ENCODE measurements around the gene CPTP. TPM values are rescaled to one million over a fixed set of nuclear protein-coding genes. Genes with fewer than 3 reads are reported as not detected.
A peak's percentile ranks its signal among the peaks of the same experiment; 100 is the strongest.

Gene CPTP
- total and polyA plus RNA-seq, 2 of the 13 experiments (the other 11 are each of a cell fraction or from before 2014, with no cell fraction given) = 5.5 to 9.3 TPM

GRCh38 chr1:1287288-1288110, 37.1 kb upstream of the CPTP start (continued):
- TF ChIP-seq ZNF770 (CRISPR knock-in tag; IDR thresholded peaks at IDR 0.05) = peak; percentile 100
- TF ChIP-seq HINFP (CRISPR knock-in tag; IDR thresholded peaks at IDR 0.05; ENCODE audit: low read depth) = peak; percentile 91
- peak; percentile 40; the same call in 1 of the 2 replicates for TF ChIP-seq THAP11 (CRISPR knock-in tag; IDR thresholded peaks at IDR 0.05)
- no peak for TF ChIP-seq MIER2 (CRISPR knock-in tag; IDR thresholded peaks at IDR 0.05)
- peak; percentile 73 for TF ChIP-seq SAP130 (CRISPR knock-in tag; IDR thresholded peaks at IDR 0.05; ENCODE audit: low read depth)
- no peak for TF ChIP-seq NAIF1 (CRISPR knock-in tag; IDR thresholded peaks at IDR 0.05; ENCODE audit: borderline replicate concordance)
- peak; percentile 41; the same call in 1 of the 2 replicates for TF ChIP-seq TBX2 (CRISPR knock-in tag; IDR thresholded peaks at IDR 0.05; ENCODE audit: borderline replicate concordance)
- peak; percentile 74 for TF ChIP-seq ZKSCAN5 (CRISPR knock-in tag; IDR thresholded peaks at IDR 0.05)
- TF ChIP-seq ASH2L (IDR thresholded peaks at IDR 0.05; ENCODE audit: insufficient read length, low read depth, low read length) = no peak
- TF ChIP-seq MYC (CRISPR knock-in tag; IDR thresholded peaks at IDR 0.05; ENCODE audit: borderline replicate concordance) = peak; percentile 60; the same call in 1 of the 2 replicates
- peak; percentile 64; the same call in 1 of the 2 replicates for TF ChIP-seq ZMAT3 (CRISPR knock-in tag; conservative IDR thresholded peaks at IDR 0.05)
- TF ChIP-seq CTCF (CRISPR knock-in tag; IDR thresholded peaks at IDR 0.05) = peak; percentile 44; the same call in 1 of the 2 replicates
- peak; percentile 44; the same call in 1 of the 2 replicates for TF ChIP-seq ARID4A (CRISPR knock-in tag; IDR thresholded peaks at IDR 0.05; ENCODE audit: borderline replicate concordance)
- no peak for TF ChIP-seq ZBTB1 (CRISPR knock-in tag; IDR thresholded peaks at IDR 0.05; ENCODE audit: borderline replicate concordance)
- TF ChIP-seq KMT2B (CRISPR knock-in tag; IDR thresholded peaks at IDR 0.05) = no peak
- TF ChIP-seq MXD3 (CRISPR knock-in tag; IDR thresholded peaks at IDR 0.05) = 0 out of 2 replicates have a peak, but pooled peaks have one; percentile 28
- no peak for TF ChIP-seq ZNF672 (CRISPR knock-in tag; IDR thresholded peaks at IDR 0.05)
- TF ChIP-seq MATR3 (CRISPR knock-in tag; IDR thresholded peaks at IDR 0.05) = no peak
- peak; percentile 42; the same call in 1 of the 2 replicates for TF ChIP-seq RFXAP (CRISPR knock-in tag; IDR thresholded peaks at IDR 0.05; ENCODE audit: borderline replicate concordance)
